ENCODE results near the gene POLDIP3. TPM values are rescaled to one million over a fixed set of nuclear protein-coding genes. Genes with fewer than 3 reads are reported as not detected.

The POLDIP3 gene
- total RNA-seq, 2 donors from 2014 or later, result 81.9 to 102 TPM

DNA sequence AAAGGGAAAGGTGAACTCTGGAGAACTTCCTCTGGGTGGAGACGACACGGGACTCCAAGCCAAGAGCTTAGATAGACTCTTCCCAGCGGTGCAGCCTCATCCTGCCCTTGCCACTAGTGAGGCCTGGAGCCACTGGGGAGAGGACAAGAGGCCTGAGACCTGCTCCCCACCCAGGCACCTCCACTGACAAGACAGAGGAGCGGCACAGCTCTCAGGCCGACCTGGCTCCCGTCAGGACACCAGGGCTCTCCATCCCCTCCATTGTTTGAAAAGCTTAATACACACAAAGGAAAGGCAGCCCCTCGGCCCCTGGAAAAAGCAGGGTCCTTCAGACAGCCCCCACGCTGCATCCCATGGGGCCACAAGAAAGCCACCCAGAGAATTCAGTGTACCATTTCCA is 29.6 kb downstream of the POLDIP3 start:
- Mint-ChIP-seq H3K27me3 (ENCODE audit: insufficient read depth) (no peaks in the 10 kb centered on the region), H3K4me1 (peaks cover 9% of the 10 kb centered on the region), H3K9me3 (no peaks in the 10 kb centered on the region), H3K36me3 (ENCODE audit: low read depth) (peaks cover 59% of the 10 kb centered on the region), H3K4me3 (no peak overlapping the region), H3K27ac (no peak overlapping the region)
- peaks cover 66% of the 10 kb centered on the region for H3K36me3 ChIP-seq (ENCODE audit: control insufficient read depth, insufficient read depth, low read length)
- no peak for DNase-seq
- H3K4me3 ChIP-seq (ENCODE audit: low read length), result no peak overlapping the region
- H3K27ac ChIP-seq (ENCODE audit: low read depth, low read length), result no peak overlapping the region
- WGBS, 2 experiments (ENCODE audit: insufficient coverage in 1 of 2, insufficient read length in 1 of 2), result 94 to 95% methylated on average over 6 to 8 of the region's 8 CpGs
- TF ChIP-seq CTCF (conservative IDR thresholded peaks at IDR 0.05), result no peak
- no peaks in the 10 kb centered on the region for H3K4me1 ChIP-seq (ENCODE audit: control insufficient read depth, insufficient read depth, low read length)
- H3K9ac ChIP-seq (ENCODE audit: extremely low read depth, low read length, poor library complexity, severe bottlenecking), result no peak overlapping the region
- H3K9me3 ChIP-seq (ENCODE audit: control insufficient read depth, low read length), result no peaks in the 10 kb centered on the region
- H3K27me3 ChIP-seq (ENCODE audit: control insufficient read depth, insufficient read depth, low read length, poor library complexity, severe bottlenecking), result no peaks in the 10 kb centered on the region

DNA sequence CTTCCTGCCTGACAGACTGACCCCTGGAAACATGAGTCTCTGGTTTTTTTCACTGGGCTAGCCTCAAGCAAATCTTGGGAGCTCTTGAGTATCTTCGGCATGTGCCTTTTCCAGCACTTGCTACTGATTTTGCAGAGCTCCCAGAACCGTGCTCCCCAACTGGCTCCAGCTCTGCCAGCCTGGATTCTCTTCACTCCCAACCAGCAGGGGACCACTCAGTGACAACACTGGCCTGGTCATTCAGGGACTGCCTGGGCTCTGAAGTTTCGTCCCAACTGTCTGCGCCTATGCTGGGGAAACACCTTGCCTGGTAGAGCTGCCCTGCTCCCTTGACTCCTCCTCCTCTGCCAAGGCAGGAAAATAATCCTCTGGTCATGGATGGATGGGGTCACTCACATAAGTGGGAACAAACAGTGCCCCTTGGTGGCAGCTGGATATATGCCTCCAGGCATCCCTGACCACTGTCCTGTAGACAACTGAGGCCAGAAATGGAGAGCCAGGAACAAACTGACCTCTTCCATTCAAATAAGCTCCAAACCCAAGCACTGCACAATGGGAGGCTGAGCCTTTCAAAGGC is 30.2 kb downstream of the POLDIP3 start:
- H3K4me3 Mint-ChIP-seq, result no peak overlapping the region
- 96 to 100% methylated on average over 2 to 4 of the region's 4 CpGs for WGBS, 2 experiments (ENCODE audit: insufficient coverage in 1 of 2, insufficient read length in 1 of 2)

GRCh38 chr22:42582987-42583386 is 31.7 kb downstream of the POLDIP3 start:
- Mint-ChIP-seq H3K4me3 (peak overlapping the region; percentile 91), H3K27ac (no peak overlapping the region), H3K27me3 (ENCODE audit: insufficient read depth) (no peaks in the 10 kb centered on the region), H3K9me3 (no peaks in the 10 kb centered on the region), H3K36me3 (ENCODE audit: low read depth) (peaks cover 56% of the 10 kb centered on the region), H3K4me1 (peaks cover 9% of the 10 kb centered on the region)
- WGBS, 2 experiments (ENCODE audit: insufficient coverage in 1 of 2, insufficient read length in 1 of 2), result 89 to 100% methylated on average over 1 of the region's 1 CpG
- peaks cover 66% of the 10 kb centered on the region for H3K36me3 ChIP-seq (ENCODE audit: control insufficient read depth, insufficient read depth, low read length)
- no peaks in the 10 kb centered on the region for H3K27me3 ChIP-seq (ENCODE audit: control insufficient read depth, insufficient read depth, low read length, poor library complexity, severe bottlenecking)
- H3K9ac ChIP-seq (ENCODE audit: extremely low read depth, low read length, poor library complexity, severe bottlenecking), result no peak overlapping the region
- no peaks in the 10 kb centered on the region for H3K9me3 ChIP-seq (ENCODE audit: control insufficient read depth, low read length)
- no peak overlapping the region for H3K4me3 ChIP-seq (ENCODE audit: low read length)
- H3K27ac ChIP-seq (ENCODE audit: low read depth, low read length), result no peak overlapping the region
- H3K4me1 ChIP-seq (ENCODE audit: control insufficient read depth, insufficient read depth, low read length), result no peaks in the 10 kb centered on the region
- no peak for TF ChIP-seq CTCF (conservative IDR thresholded peaks at IDR 0.05)
- DNase-seq, result no peak

More for the DNA sequence above, 30.2 kb downstream of the POLDIP3 start:
- Mint-ChIP-seq H3K4me1 (peaks cover 9% of the 10 kb centered on the region), H3K27me3 (ENCODE audit: insufficient read depth) (no peaks in the 10 kb centered on the region), H3K36me3 (ENCODE audit: low read depth) (peaks cover 56% of the 10 kb centered on the region), H3K9me3 (no peaks in the 10 kb centered on the region), H3K27ac (no peak overlapping the region)
- Histone ChIP-seq H3K4me3 (ENCODE audit: low read length) (no peak overlapping the region), H3K27ac (ENCODE audit: low read depth, low read length) (no peak overlapping the region), H3K36me3 (ENCODE audit: control insufficient read depth, insufficient read depth, low read length) (peaks cover 65% of the 10 kb centered on the region), H3K4me1 (ENCODE audit: control insufficient read depth, insufficient read depth, low read length) (no peaks in the 10 kb centered on the region), H3K9me3 (ENCODE audit: control insufficient read depth, low read length) (no peaks in the 10 kb centered on the region), H3K27me3 (ENCODE audit: control insufficient read depth, insufficient read depth, low read length, poor library complexity, severe bottlenecking) (no peaks in the 10 kb centered on the region), H3K9ac (ENCODE audit: extremely low read depth, low read length, poor library complexity, severe bottlenecking) (no peak overlapping the region)
- peak; percentile 22 for TF ChIP-seq CTCF (conservative IDR thresholded peaks at IDR 0.05)
- no peak for DNase-seq
